DND-41 (cell line): Measurements from ENCODE around the gene PADI4.

Source experiments
- EZH2 ChIP-seq: IDR thresholded peaks from 3 replicates; pipeline ENCODE4 v1.6.1; 2012; ENCODE audit warnings: borderline replicate concordance, low read depth, mild to moderate bottlenecking, moderate library complexity, low read length, inconsistent platforms; ENCODE audit not compliant: severe bottlenecking
- TF ChIP-seq, protein P1 (sequence below): IDR thresholded peaks from 2 replicates; pipeline ENCODE4 v1.5.1; 2012; ENCODE audit warnings: borderline replicate concordance, low read length, moderate library complexity, mild to moderate bottlenecking; ENCODE audit not compliant: poor library complexity, severe bottlenecking; ENCODE audit errors: extremely low read depth

DNA sequence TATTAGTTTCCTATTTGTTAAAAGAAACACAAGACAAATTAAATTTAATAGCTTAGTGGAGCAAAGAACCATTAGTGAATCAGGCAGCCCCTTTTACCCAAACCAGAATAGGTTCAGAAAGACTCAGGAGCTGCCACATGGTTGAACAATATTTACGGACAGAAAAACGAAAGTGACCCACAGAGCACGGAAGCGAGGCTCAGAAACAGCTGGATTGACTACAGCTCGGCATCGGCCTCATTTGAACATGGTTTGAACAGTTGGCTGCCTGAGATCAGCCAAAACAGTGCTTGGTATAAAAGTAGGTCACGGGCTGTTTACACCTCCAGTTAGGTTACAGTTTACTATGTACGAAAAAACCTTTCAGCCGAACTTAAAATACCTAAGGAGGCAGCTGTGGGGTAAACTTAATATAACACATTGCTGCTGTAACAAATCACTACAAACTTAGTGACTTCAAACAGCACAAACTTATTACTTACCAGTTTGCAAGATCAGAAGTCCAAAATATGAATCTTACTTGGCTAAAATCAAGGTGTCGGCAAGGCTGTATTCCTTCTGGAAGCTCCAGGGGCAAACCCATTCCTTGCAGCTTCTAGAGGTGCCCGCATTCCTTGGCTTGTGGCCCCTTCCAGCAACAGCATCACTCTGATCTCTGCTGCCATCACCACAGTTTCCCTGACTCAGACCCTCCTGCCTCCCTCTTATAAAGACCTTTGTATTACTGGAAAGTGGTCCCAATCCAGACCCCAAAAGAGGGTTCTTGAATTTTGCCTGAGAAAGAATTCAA, 11.8 kb downstream of the PADI4 start:
- TF ChIP-seq, protein P1, sequence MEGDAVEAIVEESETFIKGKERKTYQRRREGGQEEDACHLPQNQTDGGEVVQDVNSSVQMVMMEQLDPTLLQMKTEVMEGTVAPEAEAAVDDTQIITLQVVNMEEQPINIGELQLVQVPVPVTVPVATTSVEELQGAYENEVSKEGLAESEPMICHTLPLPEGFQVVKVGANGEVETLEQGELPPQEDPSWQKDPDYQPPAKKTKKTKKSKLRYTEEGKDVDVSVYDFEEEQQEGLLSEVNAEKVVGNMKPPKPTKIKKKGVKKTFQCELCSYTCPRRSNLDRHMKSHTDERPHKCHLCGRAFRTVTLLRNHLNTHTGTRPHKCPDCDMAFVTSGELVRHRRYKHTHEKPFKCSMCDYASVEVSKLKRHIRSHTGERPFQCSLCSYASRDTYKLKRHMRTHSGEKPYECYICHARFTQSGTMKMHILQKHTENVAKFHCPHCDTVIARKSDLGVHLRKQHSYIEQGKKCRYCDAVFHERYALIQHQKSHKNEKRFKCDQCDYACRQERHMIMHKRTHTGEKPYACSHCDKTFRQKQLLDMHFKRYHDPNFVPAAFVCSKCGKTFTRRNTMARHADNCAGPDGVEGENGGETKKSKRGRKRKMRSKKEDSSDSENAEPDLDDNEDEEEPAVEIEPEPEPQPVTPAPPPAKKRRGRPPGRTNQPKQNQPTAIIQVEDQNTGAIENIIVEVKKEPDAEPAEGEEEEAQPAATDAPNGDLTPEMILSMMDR, result no peak
- no peak for TF ChIP-seq EZH2
